ENCODE measurements around the gene SLC25A26. TPM values are rescaled to one million over a fixed set of nuclear protein-coding genes. Genes with fewer than 3 reads are reported as not detected.

The SLC25A26 gene, protein sequence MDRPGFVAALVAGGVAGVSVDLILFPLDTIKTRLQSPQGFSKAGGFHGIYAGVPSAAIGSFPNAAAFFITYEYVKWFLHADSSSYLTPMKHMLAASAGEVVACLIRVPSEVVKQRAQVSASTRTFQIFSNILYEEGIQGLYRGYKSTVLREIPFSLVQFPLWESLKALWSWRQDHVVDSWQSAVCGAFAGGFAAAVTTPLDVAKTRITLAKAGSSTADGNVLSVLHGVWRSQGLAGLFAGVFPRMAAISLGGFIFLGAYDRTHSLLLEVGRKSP
- total RNA-seq: 19.2 to 20.8 TPM (median 20.3 TPM) in 3 replicates

- TF ChIP-seq CTCF (IDR thresholded peaks at IDR 0.05; ENCODE audit: unreplicated experiment): no peak
- Mint-ChIP-seq H3K4me1 (peaks cover 12% of the 10 kb centered on the region), H3K27ac (peak within 1 kb of the TSS; percentile 97)
Observed at GRCh38 chr3:66220602-66221377, at the start of gene SLC25A26. SLC25A26 (plus strand) TSS chr3:66221001; CDS start chr3:66221095, 94 bp downstream.

DNA sequence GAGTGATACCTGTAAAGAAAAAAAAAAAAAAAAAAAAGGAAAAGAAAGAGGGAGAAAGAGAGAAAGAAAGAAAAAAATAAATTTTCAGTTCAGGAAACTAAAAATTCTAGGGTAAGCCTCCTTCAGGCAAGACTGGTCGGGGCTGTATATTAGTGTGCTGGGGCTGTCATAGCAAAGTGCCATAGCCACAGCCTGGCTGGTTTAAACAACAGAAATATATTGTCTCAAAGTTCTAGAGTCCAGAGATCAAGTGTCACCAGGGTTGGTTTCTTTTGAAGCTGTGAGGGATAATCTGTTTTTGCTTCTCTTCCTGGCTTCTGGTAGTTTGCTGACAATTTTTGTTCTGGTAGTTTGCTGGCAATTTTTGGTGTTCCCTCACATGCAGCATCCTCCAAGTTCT, 48.4 kb upstream of the SLC25A26 start:
- TF ChIP-seq CTCF (IDR thresholded peaks at IDR 0.05; ENCODE audit: unreplicated experiment): no peak
- Mint-ChIP-seq H3K36me3 (no peaks in the 10 kb centered on the region), H3K4me1 (no peaks in the 10 kb centered on the region), H3K9me3 (no peaks in the 10 kb centered on the region), H3K27me3 (ENCODE audit: low read depth) (peaks cover 7% of the 10 kb centered on the region), H3K27ac (no peak overlapping the region), H3K4me3 (no peak overlapping the region)
- no peak for DNase-seq (ENCODE audit: low spot score in 2 of 2, unreplicated experiment in 2 of 2)

More at GRCh38 chr3:66220602-66221377, at the start of gene SLC25A26:
- DNase-seq (ENCODE audit: low spot score in 2 of 2, unreplicated experiment in 2 of 2): peak; percentile 94 to 97
- peaks cover 6% of the 10 kb centered on the region for H3K27me3 Mint-ChIP-seq (ENCODE audit: low read depth)
- H3K9me3 Mint-ChIP-seq: no peaks in the 10 kb centered on the region
- peaks cover 4% of the 10 kb centered on the region for H3K36me3 Mint-ChIP-seq
- H3K4me3 Mint-ChIP-seq: peak within 1 kb of the TSS; percentile 96

GRCh38 chr3:66177026-66177425, 43.8 kb upstream of the SLC25A26 start:
- Mint-ChIP-seq H3K36me3 (no peaks in the 10 kb centered on the region), H3K9me3 (no peaks in the 10 kb centered on the region), H3K4me3 (no peak overlapping the region), H3K4me1 (no peaks in the 10 kb centered on the region), H3K27me3 (ENCODE audit: low read depth) (peaks cover 3% of the 10 kb centered on the region), H3K27ac (no peak overlapping the region)
- no peak for TF ChIP-seq CTCF (IDR thresholded peaks at IDR 0.05; ENCODE audit: unreplicated experiment)
- DNase-seq (ENCODE audit: low spot score in 2 of 2, unreplicated experiment in 2 of 2): no peak

- no peaks in the 10 kb centered on the region for H3K9me3 Mint-ChIP-seq
Observed at GRCh38 chr3:66178206-66178605, 42.6 kb upstream of the SLC25A26 start.

DNA sequence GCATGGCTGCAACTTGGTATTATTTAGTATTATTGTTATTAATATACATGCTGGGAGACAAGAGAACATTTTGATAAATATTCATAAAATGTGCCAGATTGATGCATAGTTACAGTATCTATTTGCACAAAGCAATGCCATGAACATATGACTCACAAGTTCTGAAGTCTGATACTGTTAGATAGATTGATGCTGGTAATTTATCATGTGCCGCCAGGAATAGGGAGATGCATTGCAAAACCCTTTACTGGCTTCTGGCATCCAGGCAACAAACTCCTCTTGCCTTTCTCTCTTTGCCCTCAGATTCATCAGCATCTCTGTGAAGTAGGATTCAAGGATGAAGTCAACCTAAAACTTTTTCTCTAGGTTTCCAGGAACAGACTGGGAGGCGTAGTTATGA, 41.0 kb upstream of the SLC25A26 start:
- Mint-ChIP-seq H3K36me3 (no peaks in the 10 kb centered on the region), H3K27ac (no peak overlapping the region), H3K4me3 (no peak overlapping the region), H3K4me1 (no peaks in the 10 kb centered on the region), H3K27me3 (ENCODE audit: low read depth) (peaks cover 3% of the 10 kb centered on the region), H3K9me3 (no peaks in the 10 kb centered on the region)
- no peak for DNase-seq (ENCODE audit: low spot score in 2 of 2, unreplicated experiment in 2 of 2)
- no peak for TF ChIP-seq CTCF (IDR thresholded peaks at IDR 0.05; ENCODE audit: unreplicated experiment)

More at GRCh38 chr3:66178206-66178605, 42.6 kb upstream of the SLC25A26 start:
- no peak for TF ChIP-seq CTCF (IDR thresholded peaks at IDR 0.05; ENCODE audit: unreplicated experiment)
- no peak for DNase-seq (ENCODE audit: low spot score in 2 of 2, unreplicated experiment in 2 of 2)
- Mint-ChIP-seq H3K27ac (no peak overlapping the region), H3K27me3 (ENCODE audit: low read depth) (peaks cover 3% of the 10 kb centered on the region), H3K36me3 (no peaks in the 10 kb centered on the region), H3K4me1 (no peaks in the 10 kb centered on the region), H3K4me3 (no peak overlapping the region)
